Prostate gland (tissue), 2 donors: ENCODE measurements around the gene PATL2.

ENCODE experiments used
- POLR2A ChIP-seq: fragments of 450-650 bp; IDR thresholded peaks from one replicate; pipeline ENCODE4 v1.6.1; 2016; ENCODE audit warnings: antibody characterized with exemption, mild to moderate bottlenecking
- TF ChIP-seq, protein P1 (sequence below), 4 experiments: fragments of 200-600 bp in 2 of 4; fragments of 450-650 bp in 2 of 4; sonication (generic) in 2 of 4; IDR thresholded peaks; 1 replicate in 3 of 4; 2 replicates in 1 of 4; pipeline ENCODE4 v1.5.1; 2016 to 2019; ENCODE audit warnings: antibody characterized with exemption in 4 of 4, mild to moderate bottlenecking in 2 of 4, moderate library complexity in 2 of 4

DNA sequence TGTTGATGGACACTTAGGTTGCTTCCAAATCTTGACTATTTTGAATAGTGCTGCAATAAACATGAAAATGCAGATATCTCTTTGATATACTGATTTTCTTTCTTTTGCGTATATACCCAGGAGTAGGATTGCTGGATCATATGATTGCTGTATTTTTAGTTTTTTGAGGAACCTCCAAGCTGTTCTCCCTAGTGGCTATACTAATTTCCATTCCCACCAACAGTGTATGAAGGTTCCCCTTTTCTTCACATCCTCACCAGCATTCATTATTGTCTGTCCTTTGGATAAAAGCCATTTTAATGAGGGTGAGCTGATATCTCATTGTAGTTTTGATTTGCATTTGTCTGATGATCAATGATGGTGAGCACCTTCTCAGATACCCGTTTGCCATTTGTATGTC, 12.5 kb downstream of the PATL2 start:
- no peak for TF ChIP-seq POLR2A
- TF ChIP-seq, protein P1, sequence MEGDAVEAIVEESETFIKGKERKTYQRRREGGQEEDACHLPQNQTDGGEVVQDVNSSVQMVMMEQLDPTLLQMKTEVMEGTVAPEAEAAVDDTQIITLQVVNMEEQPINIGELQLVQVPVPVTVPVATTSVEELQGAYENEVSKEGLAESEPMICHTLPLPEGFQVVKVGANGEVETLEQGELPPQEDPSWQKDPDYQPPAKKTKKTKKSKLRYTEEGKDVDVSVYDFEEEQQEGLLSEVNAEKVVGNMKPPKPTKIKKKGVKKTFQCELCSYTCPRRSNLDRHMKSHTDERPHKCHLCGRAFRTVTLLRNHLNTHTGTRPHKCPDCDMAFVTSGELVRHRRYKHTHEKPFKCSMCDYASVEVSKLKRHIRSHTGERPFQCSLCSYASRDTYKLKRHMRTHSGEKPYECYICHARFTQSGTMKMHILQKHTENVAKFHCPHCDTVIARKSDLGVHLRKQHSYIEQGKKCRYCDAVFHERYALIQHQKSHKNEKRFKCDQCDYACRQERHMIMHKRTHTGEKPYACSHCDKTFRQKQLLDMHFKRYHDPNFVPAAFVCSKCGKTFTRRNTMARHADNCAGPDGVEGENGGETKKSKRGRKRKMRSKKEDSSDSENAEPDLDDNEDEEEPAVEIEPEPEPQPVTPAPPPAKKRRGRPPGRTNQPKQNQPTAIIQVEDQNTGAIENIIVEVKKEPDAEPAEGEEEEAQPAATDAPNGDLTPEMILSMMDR (IDR thresholded peaks at IDR 0.05), result no peak
